Measurements from ENCODE around the gene IER5. TPM values are rescaled to one million over a fixed set of nuclear protein-coding genes. Genes with fewer than 3 reads are reported as not detected.

Gene IER5
- total and polyA plus RNA-seq, 2 of the 13 experiments (the other 11 are each of a cell fraction or from before 2014, with no cell fraction given) = 2.5 to 3.5 TPM

GRCh38 chr1:181092883-181093458 is 4.5 kb downstream of the IER5 start (continued):
- TF ChIP-seq AKNA (CRISPR knock-in tag; IDR thresholded peaks at IDR 0.05; ENCODE audit: borderline replicate concordance) (no peak), ZNF670 (CRISPR knock-in tag; IDR thresholded peaks at IDR 0.05; ENCODE audit: borderline replicate concordance) (no peak), ZNF703 (CRISPR knock-in tag; IDR thresholded peaks at IDR 0.05; ENCODE audit: borderline replicate concordance) (no peak), SATB2 (CRISPR knock-in tag; IDR thresholded peaks at IDR 0.05) (no peak), ZFP91 (CRISPR knock-in tag; IDR thresholded peaks at IDR 0.05; ENCODE audit: borderline replicate concordance) (no peak), TAF15 (IDR thresholded peaks at IDR 0.05; ENCODE audit: low read depth, low read length, poor library complexity, severe bottlenecking) (no peak), TEAD3 (CRISPR knock-in tag; optimal IDR thresholded peaks at IDR 0.05; ENCODE audit: borderline replicate concordance) (peak; percentile 79), ZNF331 (CRISPR knock-in tag; IDR thresholded peaks at IDR 0.05) (no peak), ZNF543 (CRISPR knock-in tag; IDR thresholded peaks at IDR 0.05) (no peak), NONO (IDR thresholded peaks at IDR 0.05) (no peak), NONO (CRISPR knock-in tag; conservative IDR thresholded peaks at IDR 0.05) (no peak), CEBPB (IDR thresholded peaks at IDR 0.05; ENCODE audit: borderline replicate concordance, low read depth, low read length) (no peak), RFX1 (IDR thresholded peaks at IDR 0.05) (no peak), ZNF589 (CRISPR knock-in tag; conservative IDR thresholded peaks at IDR 0.05) (no peak), ZNF773 (CRISPR knock-in tag; IDR thresholded peaks at IDR 0.05; ENCODE audit: borderline replicate concordance) (no peak), MTA1 (CRISPR knock-in tag; IDR thresholded peaks at IDR 0.05; ENCODE audit: borderline replicate concordance) (no peak), SNAPC2 (CRISPR knock-in tag; IDR thresholded peaks at IDR 0.05) (0 out of 2 replicates have a peak, but pooled peaks have one; percentile 55), TARDBP (CRISPR knock-in tag; IDR thresholded peaks at IDR 0.05) (no peak)
- TF ChIP-seq, protein P1, sequence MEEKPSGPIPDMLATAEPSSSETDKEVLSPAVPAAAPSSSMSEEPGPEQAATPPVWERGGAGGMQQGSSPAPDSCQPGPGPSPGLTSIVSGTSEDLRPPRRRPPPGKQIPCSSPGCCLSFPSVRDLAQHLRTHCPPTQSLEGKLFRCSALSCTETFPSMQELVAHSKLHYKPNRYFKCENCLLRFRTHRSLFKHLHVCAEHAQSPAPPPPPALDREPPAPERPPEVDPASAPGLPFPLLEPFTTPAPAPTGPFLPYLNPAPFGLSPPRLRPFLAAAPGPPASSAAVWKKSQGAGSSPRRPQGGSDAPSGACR (CRISPR knock-in tag; IDR thresholded peaks at IDR 0.05) = no peak
